PC-9 (cell line): ENCODE measurements around the gene TRAF3. TPM values are rescaled to one million over a fixed set of nuclear protein-coding genes. Genes with fewer than 3 reads are reported as not detected.
A peak's percentile ranks its signal among the peaks of the same experiment; 100 is the strongest.

Experiments used
- BruUV-seq: library from RNA; stranded (reverse); fragments of 400-500 nt; replicated peaks from 2 replicates; lab custom pipeline; 2021; lab: Mats Ljungman, UMichigan
- CTCF ChIA-PET: fragments of 300-600 bp; sonication (Branson Sonifier 250); formaldehyde crosslinking; loops from one replicate; lab custom pipeline; 2022; ENCODE audit warnings: antibody characterized with exemption; lab: Charles Lee
- POLR2A ChIA-PET: fragments of 300-600 bp; sonication (Branson Sonifier 250); formaldehyde crosslinking; loops from one replicate; lab custom pipeline; 2022; ENCODE audit warnings: antibody characterized with exemption; ENCODE audit not compliant: unreplicated experiment; lab: Charles Lee
- DNase-seq, 2 experiments: peaks; one replicate each; pipeline versions ENCODE4 v3.0.0 to v3.0.0-alpha.2; 2015 to 2022; ENCODE audit warnings: mixed read lengths in 1 of 2
- H2AFZ ChIP-seq: fragments of 200-600 bp; sonication (generic); 2 replicates; pipeline ENCODE4 v1.8.1; 2017; ENCODE audit warnings: antibody characterized with exemption
- H3F3A ChIP-seq: fragments of 200-600 bp; sonication (generic); 2 replicates; pipeline ENCODE4 v1.8.1; 2017; ENCODE audit warnings: antibody characterized with exemption, mild to moderate bottlenecking, low read depth; ENCODE audit not compliant: insufficient read depth
- H3K27ac ChIP-seq: fragments of 200-600 bp; sonication (generic); 2 replicates; pipeline ENCODE4 v1.6.1; 2016; ENCODE audit warnings: mixed run types
- H3K27me3 ChIP-seq: fragments of 200-600 bp; sonication (generic); 2 replicates; pipeline ENCODE4 v1.6.1; 2016; ENCODE audit warnings: low read depth, mixed run types; ENCODE audit not compliant: insufficient read depth
- H3K36me3 ChIP-seq: fragments of 200-600 bp; sonication (generic); 2 replicates; pipeline ENCODE4 v1.6.1; 2016; ENCODE audit warnings: low read depth, mixed run types
- H3K4me1 ChIP-seq: fragments of 200-600 bp; sonication (generic); replicated peaks from 2 replicates; pipeline ENCODE4 v1.6.1; 2016; ENCODE audit warnings: mixed run types; ENCODE audit not compliant: insufficient read depth
- H3K4me2 ChIP-seq: fragments of 200-600 bp; sonication (generic); 2 replicates; pipeline ENCODE4 v1.6.1; 2017; ENCODE audit warnings: mixed run types
- H3K4me3 ChIP-seq: fragments of 200-600 bp; sonication (generic); 2 replicates; pipeline ENCODE4 v1.6.1; 2016; ENCODE audit warnings: mixed run types
- H3K79me2 ChIP-seq: fragments of 200-600 bp; sonication (generic); 2 replicates; pipeline ENCODE4 v1.6.1; 2017; ENCODE audit warnings: low read depth, mixed run types
- H3K9me2 ChIP-seq: fragments of 200-600 bp; sonication (generic); 2 replicates; pipeline ENCODE4 v1.8.1; 2017; ENCODE audit warnings: mild to moderate bottlenecking; ENCODE audit not compliant: insufficient read depth
- H3K9me3 ChIP-seq: fragments of 200-600 bp; sonication (generic); 2 replicates; pipeline ENCODE4 v1.8.1; 2016; ENCODE audit warnings: low read depth; ENCODE audit not compliant: insufficient read depth
- H4K20me1 ChIP-seq: fragments of 200-600 bp; sonication (generic); 2 replicates; pipeline ENCODE4 v1.8.1; 2017; ENCODE audit not compliant: insufficient read depth
- CTCF ChIP-seq: fragments of 200-600 bp; sonication (generic); conservative IDR thresholded peaks from 2 replicates; pipeline ENCODE4 v1.6.1; 2017; ENCODE audit warnings: mixed run types, antibody characterized with exemption, mild to moderate bottlenecking, moderate library complexity
- EZH2 ChIP-seq: fragments of 200-600 bp; sonication (generic); IDR thresholded peaks from 2 replicates; pipeline ENCODE4 v1.8.0; 2017; ENCODE audit warnings: antibody characterized with exemption, low read depth
- intact Hi-C: fragments of 100-400 bp; cut with micrococcal nuclease; formaldehyde crosslinking; loops from one replicate; pipeline ENCODE4 v1.10.0; 2022; ENCODE audit not compliant: unreplicated experiment
- total RNA-seq: library from RNA; stranded (reverse); gene quantifications from 2 replicates; pipeline ENCODE4 v1.2.3, GENCODE V29; 2021

The TRAF3 gene
- total RNA-seq, 1 experiment from 2014 or later: 41.3 TPM

GRCh38 chr14:102804858-102805257, 27.6 kb downstream of the TRAF3 start:
- TF ChIP-seq CTCF: no peak
- no peak for TF ChIP-seq EZH2
- ChIA-PET CTCF (no interaction called here), POLR2A (interaction anchor here (0.5 kb wide), 1 partner anchor 77 kb away, joined by 4 read pairs; no protein-coding TSS in a partner anchor)
- no peak for DNase-seq
- Histone ChIP-seq H4K20me1 (0 out of 2 replicates have a peak, but pooled peaks cover 6% of the 10 kb centered on the region), H3K36me3 (no peaks in the 10 kb centered on the region), H3K9me3 (no peaks in the 10 kb centered on the region), H2AFZ (no peak overlapping the region), H3F3A (peaks cover 9% of the 10 kb centered on the region; the same call in 1 of the 2 replicates), H3K4me2 (no peak overlapping the region), H3K27me3 (no peaks in the 10 kb centered on the region), H3K27ac (no peak overlapping the region), H3K4me1 (no peaks in the 10 kb centered on the region), H3K4me3 (no peak overlapping the region), H3K79me2 (peaks cover 33% of the 10 kb centered on the region; the same call in 1 of the 2 replicates), H3K9me2 (no peaks in the 10 kb centered on the region)
- intact Hi-C loops: loop anchor here (5.0 kb wide), 1 partner anchor 828 kb away; no protein-coding TSS in a partner anchor
- BruUV-seq: no TSS peak

DNA sequence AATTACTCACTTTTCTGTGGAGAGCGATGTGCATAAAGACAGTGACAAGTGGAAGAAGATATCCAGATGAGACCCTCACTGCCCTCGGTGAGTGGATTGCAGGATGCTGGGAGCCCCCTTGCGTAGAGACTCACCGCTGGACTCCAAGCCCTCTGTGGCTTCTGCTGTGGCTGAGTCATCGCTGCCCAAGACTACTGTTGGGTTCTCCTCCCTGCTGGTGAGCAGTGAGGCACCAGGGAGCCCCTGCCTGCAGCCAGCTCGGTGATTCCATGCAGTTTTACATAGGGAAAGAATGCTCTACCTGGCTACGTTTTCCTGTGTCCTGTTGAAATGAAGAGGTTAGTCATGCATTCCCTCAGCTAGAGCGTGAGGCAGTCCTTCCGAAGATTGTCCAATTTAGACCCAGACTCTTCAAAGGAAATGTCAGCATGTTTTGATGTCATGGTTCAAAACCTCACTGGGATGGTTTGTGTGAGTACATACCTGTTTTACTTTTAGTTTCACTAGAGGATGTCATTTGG, 28.2 kb downstream of the TRAF3 start:
- intact Hi-C loops: loop anchor here (5.0 kb wide), 1 partner anchor 828 kb away; no protein-coding TSS in a partner anchor
- Histone ChIP-seq H3K36me3 (no peaks in the 10 kb centered on the region), H3K4me3 (no peak overlapping the region)

GRCh38 chr14:102805941-102806340, 28.7 kb downstream of the TRAF3 start:
- TF ChIP-seq EZH2 (no peak), CTCF (no peak)
- Histone ChIP-seq H3K4me1 (no peaks in the 10 kb centered on the region), H3K36me3 (no peaks in the 10 kb centered on the region), H4K20me1 (0 out of 2 replicates have a peak, but pooled peaks cover 3% of the 10 kb centered on the region), H3K4me2 (no peak overlapping the region), H2AFZ (no peak overlapping the region), H3K79me2 (peaks cover 33% of the 10 kb centered on the region; the same call in 1 of the 2 replicates), H3K9me3 (no peaks in the 10 kb centered on the region), H3F3A (peaks cover 9% of the 10 kb centered on the region; the same call in 1 of the 2 replicates), H3K9me2 (no peaks in the 10 kb centered on the region), H3K27me3 (no peaks in the 10 kb centered on the region), H3K27ac (no peak overlapping the region), H3K4me3 (no peak overlapping the region)
- intact Hi-C loops: loop anchor here (5.0 kb wide), 1 partner anchor 829 kb away; no protein-coding TSS in a partner anchor
- CTCF ChIA-PET: no interaction called here
- POLR2A ChIA-PET: no interaction called here
- DNase-seq: no peak
- no TSS peak for BruUV-seq

More for the DNA sequence above, 28.2 kb downstream of the TRAF3 start:
- Histone ChIP-seq H3F3A (peaks cover 9% of the 10 kb centered on the region; the same call in 1 of the 2 replicates), H4K20me1 (0 out of 2 replicates have a peak, but pooled peaks cover 4% of the 10 kb centered on the region), H3K9me3 (no peaks in the 10 kb centered on the region), H3K27ac (no peak overlapping the region), H3K27me3 (no peaks in the 10 kb centered on the region), H3K4me2 (no peak overlapping the region), H3K4me1 (no peaks in the 10 kb centered on the region), H2AFZ (no peak overlapping the region), H3K79me2 (peaks cover 33% of the 10 kb centered on the region; the same call in 1 of the 2 replicates), H3K9me2 (no peaks in the 10 kb centered on the region)
- ChIA-PET CTCF (no interaction called here), POLR2A (no interaction called here)
- peak in 1 of 2 experiments; percentile 65 for DNase-seq
- no peak for TF ChIP-seq EZH2
- TF ChIP-seq CTCF: no peak
- no TSS peak for BruUV-seq
